HG03108 (cell line): ENCODE data around the gene SRD5A3.

Source experiments
- ATAC-seq: cut with Tn5 transposase; IDR thresholded peaks from one replicate; pipeline ENCODE4 v1.9.1; 2021; ENCODE audit warnings: moderate library complexity; ENCODE audit not compliant: unreplicated experiment

Gene SRD5A3

DNA sequence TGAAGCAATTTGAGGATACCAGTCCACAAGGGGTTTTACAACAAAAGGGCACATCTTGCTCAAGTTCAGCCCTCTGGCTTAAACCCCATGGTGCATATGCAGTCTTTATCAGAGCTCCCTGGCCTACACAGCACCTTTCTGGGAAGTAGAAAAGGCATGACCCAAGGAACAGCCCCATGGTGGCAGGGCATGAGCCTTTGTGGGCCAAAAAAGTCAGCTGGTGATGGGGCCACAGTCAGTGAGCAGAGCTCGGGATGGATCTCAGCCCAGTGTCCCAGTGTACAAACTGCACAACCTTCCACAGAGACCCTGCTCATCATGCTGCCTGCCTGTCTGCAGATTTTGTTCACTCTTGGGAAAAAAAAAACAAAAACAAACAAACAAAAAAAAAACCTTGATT lies 27.4 kb downstream of the SRD5A3 start:
- no peak for ATAC-seq

DNA sequence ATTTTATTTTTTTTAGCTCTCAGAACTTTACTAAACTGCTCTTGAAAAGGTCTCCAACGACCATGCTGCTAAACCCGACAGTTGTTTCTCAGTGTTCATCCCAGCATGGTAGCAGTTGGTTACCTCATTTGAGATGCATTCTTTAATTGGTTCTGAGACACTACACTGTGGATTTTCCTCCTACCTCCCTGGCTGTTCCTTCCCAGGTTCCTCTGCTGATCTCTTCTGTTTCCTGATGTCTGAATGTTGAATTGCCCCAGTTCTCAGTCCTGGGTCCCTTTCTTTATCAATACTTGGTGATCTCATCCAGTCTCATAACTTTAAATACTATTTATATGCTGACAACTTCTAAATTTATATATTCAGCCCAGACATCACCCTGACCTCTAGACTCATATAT lies 30.7 kb downstream of the SRD5A3 start:
- ATAC-seq: no peak

DNA sequence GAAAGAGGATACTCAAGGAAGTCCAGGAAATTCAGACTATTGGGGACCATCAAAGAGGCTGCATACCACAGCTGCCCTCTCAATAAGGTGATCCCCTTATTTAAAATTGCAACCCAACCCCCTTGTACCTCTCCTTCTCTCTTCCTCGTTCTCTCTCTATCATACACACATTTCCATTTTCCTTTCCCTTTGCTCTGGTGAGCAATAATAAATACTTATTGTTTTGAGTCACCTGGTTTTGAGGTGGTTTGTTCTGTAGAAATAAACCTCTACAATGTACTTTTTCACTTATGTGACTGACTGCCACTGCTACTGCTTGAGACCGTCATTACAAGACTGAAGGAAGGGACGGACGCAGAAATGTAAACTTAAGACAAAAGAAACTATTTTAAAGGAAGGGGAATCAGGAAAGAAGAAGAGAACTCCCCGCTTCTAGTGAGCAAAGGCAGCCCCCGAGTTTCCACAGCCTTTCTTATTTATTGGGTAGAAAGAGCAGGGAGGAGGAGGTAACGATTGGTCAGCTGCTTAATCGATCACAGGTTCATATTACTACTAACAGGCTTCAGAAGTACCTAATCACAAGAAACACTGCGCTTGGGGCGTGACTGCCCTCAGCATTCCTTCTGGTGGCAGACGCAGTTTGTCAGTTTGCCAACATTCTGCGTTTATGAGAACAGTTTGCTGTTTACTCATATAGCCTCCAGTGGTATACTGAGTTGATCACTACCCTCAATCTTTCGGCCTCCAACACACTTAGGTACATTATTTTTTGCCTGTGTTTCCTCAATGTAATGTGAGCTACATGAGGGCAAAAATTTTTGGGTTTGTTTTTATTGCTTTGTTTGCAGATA lies 32.8 kb downstream of the SRD5A3 start:
- ATAC-seq: no peak

DNA sequence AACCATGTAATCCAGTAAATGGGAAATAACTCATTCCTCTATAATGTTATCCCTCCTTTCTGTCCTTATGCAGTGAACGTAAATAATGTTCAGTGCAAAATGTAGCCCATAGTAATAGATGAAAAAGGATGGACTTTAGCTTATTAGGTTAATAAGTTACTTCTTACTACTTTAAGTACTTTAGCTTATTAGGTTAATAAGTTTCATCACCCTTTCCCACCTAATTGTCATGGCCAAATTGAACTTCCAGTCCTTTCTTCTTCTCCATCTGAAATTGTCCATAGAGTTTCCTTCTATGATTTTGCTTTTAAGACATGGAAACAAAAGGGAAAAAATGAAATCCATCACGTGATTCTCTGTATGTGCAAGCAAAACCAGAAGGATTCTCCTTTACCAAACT lies 34.5 kb downstream of the SRD5A3 start:
- no peak for ATAC-seq

DNA sequence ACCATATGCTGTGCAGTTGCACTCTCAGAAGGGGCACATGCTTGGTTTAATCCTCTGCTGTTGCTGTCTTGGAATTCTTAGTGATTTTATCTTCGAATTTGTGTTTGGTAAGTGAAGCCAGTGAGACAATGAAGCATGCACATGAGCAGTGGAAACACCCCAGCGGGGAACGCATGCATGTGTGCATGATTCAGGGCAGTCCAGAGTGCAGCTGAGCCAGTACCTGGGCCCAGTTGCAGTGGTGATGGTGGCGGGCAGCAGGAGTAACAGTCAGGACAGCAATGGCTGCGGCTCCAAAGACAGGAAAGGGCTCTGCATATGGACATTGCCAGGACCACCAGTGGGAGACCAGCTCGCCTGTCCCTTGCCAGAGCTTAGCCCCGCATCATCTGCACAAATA lies 35.5 kb downstream of the SRD5A3 start:
- no peak for ATAC-seq

DNA sequence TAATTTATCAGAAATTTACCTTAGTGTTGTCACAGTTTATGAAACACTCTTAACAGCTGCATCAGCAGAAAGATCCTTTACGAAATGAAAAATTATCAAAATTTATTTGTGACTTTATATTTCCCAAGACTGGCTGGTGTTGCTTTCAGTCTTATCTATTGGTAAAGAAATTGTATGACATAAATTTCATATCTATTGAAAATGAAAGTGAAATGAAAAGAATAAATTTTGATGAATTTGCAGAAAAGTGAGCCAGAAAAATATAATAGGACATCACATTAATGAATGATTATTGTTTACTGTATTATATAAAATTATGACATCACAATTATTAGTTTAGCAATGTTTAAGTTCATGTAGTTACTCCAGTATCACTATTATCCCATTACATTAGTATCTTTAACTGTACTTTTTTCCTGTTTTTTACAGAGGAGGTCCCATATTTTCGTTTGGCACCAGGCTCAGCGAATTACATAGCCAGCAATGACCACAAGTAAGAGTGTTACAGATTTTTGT lies 36.5 kb downstream of the SRD5A3 start:
- ATAC-seq: no peak

DNA sequence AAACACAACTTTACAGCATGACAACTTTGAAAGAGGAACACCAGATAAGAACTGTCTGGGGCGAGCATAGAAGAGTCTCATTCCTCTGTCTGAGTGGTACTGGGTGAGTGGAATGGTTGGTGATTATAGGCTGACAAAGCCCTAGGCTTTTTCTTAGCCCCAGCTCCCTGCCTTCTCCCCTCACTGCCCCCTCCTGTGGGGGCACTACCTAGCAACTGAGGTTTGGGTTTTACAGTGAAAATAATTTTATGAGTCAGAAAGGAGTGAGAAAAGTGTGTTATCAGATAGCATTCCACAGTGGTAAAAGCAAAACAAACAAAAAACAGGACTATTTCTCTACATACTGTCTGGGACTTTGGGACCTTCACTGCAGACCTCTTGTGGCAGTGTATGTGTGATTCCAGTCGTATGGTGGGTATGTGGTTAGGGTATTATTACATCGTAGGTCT lies 39.2 kb downstream of the SRD5A3 start:
- ATAC-seq: no peak

DNA sequence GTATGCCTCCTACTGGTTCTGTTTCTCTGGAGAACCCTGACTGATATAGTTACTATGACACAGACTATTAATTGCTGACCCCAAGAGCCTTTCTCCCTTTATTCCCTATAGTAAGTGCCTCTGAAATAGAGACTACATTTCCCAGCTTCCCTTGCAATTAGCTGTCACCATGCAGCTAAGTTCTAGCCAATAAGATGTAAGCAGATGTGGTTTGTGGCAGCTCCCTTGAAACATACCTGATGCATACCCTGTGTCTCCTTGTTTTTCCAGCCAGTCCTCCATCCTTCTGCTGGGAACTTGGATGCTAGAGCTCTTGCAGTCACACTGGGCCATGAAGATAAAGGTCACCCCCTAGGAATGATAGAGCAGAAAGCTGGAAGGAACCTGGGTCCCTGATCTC lies 40.0 kb downstream of the SRD5A3 start:
- no peak for ATAC-seq

DNA sequence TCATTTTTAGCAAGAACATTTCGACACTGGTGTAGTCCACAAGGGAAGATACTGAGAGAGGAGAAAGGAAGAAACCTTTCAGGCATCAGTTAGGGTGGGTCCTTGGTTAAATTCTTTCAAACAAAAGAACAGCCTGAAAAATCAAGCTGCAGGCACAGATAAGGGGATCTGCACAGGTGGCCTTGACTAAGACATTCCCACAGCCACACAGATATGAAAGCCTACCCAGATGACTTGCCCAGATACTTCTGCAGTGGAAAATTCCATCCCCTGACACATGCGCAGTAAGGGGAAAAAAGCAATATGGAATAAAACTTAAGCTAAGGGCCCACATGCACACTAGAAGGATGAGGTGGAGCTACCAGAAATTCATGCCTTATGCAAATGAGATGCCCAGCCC lies 40.8 kb downstream of the SRD5A3 start:
- no peak for ATAC-seq

DNA sequence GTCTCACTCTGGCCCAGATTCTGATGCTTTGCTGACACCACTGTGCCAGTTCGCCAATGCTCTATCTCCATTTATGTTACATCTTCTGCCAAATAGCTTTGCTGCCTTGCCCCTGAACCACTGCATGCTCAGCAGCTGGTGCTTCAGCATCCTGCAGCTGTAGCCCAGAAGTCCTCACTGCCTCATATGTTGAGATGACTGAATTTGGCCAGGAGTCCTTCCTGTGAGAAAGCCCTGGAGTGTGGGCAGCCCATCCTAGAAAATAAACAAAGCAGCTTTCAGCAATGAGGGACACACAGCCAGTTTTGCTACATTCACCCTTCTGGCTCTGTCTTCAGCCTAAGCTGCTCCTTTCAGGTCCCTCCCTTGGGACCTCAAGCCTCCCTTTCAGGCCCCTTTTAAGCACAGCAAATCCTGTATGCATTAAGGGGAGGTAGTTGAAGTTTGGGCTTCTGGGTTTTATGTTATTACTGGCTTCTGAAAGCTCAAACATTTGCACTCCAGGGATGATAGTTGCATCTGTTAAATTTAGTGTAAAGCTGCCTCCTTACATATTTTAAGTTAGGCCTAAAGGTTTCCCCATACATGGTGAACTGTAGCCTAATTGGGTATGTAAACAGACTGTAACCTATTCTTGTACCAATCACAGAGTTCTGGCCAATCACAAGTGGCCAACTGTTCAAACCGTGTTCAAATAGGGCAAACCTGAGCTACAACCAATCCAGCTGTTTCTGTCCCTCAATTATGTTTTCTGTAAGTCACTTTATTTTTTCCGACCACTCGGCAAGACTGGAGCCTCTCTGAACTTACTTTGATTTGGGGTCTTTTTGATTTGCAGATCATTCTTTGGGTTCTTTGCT lies 47.6 kb downstream of the SRD5A3 start:
- ATAC-seq: no peak

DNA sequence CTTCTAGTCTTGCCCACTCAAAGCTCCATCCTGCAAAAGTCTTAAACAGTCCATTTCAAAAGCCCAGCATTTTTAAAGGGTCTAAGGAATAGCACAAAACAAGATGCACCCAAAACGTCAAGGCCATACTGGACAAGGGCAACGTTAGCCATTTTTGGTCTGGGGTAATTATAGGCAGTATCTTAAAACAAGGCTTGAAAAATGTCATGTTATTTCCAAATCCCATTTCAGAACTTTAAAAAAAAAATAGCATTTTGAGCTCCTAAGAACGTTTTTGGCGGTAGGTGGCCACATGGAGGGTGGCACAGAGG lies 49.1 kb downstream of the SRD5A3 start:
- ATAC-seq: no peak

DNA sequence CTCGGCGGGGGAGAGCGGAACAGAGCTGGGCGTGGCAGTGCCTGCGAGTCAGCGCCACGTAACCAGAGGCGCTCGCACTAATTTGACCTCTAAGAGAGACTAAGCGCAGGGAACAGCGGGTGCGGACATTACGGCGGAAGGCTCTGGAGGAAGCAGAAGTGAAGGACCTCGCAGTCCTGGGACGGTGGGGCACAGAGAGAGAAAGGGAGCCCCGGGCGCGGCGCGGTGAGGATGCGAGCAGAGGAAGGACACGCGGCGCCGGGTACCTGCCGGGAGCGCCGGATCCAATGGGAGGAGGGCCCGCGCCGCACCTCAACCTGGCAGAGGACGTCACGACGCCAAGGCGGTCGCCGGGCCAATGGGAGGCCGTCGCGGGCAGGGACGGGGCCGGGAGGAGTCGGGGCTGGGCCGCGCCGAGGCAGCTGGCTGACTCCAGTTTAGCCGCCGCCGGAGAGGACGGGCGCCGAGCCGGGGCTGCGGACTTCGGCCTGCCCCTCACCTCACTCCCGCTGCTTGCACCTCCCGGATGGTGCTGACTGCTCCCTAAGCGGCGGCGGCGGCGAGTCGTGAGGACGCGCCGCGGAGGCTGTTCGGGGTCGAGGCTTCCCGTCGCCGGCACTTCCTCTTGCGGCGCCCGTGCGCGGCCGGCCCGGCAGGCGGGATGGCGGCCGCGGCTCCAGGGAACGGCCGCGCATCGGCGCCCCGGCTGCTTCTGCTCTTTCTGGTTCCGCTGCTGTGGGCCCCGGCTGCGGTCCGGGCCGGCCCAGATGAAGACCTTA lies 49.7 kb downstream of the SRD5A3 start, which contains the start of gene TMEM165:
TSS of gene TMEM165 (plus strand) at position 429 of the 779 bp plus-strand sequence. CDS start at position 662, 233 bp downstream.
- ATAC-seq: peak; percentile 89

DNA sequence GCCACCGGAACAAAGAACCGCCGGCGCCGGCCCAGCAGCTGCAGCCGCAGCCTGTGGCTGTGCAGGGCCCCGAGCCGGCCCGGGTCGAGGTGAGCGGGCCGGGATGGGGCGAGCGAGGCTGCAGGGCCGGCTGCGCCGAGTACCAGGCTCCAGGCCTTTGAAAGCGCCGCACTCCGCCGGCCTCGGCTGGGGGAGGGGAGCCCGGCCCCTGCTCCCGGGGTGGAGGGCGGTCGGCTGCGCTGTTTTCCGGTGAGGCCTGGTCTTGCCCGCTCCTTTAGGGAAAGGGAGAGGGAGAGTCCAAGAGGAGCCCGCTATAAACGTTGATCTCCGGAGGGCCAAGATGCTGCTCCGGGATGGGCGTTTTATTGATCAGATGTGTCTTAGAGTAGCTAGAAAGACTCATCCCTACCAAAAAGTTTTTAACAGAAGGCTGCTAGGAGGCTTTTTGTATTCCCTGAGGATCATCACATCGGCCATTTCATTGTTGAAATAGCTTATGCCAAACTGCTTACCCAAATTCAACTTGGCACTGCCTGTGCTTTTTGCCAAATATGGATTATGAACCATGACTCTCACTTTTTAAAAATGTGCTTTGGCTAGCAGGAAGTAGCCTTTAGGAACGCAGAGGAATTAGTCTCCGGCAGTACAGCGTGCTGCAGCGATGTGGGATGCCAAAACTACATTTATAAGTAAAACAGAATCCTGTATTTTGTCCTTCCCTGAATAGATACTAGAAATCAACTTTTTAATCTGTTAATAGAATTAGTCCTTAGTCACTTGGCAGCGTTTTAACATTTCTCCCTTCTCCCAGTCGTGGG lies 50.5 kb downstream of the SRD5A3 start:
- ATAC-seq: peak; percentile 18

DNA sequence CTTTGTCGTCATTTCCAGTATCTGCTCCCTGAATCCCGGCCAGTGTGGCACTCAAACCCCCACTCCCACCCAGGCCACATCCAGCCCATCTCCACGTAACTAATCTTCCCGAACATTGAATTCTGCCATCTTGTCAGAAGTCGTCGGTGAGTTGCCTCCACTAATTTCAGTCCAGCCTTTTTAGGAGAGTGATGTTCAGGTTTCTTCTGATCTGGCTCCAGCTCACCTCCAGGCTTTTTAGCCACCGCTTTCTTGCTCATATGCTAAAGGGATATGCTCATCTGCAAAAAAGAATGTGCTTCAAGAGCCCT lies 51.0 kb downstream of the SRD5A3 start:
- ATAC-seq: no peak

DNA sequence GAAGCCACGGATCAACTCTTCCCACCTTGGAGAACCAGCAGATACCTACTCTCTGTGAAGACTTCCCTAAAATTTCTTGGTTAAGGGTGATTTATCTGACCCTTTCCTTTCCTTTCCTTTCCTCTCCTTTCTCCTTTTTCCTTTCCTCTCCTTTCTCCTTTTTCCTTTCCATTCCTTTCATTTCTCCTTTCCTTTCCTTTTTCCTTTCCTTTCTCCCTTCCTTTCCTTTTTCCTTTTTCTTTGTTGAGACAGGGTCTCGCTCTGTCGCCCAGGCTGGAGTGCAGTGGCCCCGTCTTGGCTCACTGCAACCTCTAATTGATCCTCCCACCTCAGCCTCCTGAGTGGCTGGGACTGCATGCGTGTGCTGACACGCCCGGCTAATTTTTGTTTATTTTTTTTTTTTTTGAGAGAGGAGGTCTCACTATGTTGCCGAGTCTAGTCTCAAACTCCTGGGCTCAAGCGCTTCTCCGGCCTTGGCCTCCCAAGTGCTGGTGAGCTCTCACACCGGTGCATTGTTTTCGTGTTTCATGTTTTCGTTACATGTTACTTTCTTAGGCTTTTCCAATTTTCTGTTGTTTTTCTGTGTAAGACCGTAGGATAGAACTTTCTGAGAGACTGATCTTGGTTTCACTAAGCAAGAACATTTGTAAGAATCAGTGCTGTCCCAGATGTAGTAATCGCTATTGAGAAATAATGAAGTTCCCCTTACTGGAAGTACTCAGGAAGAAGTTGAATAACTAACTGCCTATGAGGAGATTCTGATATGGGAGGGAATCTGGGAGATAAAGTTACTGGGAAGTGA lies 51.7 kb downstream of the SRD5A3 start:
- ATAC-seq: no peak

DNA sequence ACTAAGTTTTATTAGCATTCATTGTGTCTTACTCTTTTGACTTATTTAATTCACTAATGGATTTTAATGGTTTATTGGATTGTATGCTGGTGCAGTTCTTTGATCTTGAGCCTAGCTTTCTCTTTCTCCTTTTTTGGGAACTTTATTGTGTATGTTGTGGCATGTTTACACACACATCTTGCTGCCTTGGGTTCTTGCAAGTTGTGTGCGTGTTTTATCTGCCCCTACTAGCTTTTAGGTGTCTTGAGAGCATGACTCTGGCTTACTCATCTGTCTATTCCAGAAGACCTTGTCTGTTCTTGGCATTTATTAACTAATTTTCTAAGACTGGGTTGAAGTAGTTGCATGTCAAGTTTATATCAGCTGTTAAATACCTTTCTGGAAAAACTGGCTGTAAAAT lies 52.4 kb downstream of the SRD5A3 start:
- ATAC-seq: no peak

DNA sequence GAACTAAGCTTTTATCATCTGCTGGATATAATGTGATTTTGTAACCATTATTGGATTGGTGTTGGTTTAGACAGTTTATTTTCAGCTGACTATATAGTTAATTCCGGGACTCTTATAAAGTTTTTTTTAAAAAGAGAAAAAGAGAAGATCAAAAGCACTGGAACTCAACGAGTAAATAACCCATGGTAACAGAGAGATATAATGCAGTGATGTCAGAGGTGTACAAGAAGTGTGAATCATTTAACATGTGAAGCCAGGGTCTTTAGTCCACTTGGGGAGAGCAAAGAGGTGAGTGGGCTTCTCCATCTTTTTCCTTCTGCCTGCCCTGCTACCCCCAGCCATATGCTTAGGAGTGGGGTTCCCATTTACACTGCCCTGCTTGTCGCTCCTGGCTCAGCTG lies 52.9 kb downstream of the SRD5A3 start:
- no peak for ATAC-seq

DNA sequence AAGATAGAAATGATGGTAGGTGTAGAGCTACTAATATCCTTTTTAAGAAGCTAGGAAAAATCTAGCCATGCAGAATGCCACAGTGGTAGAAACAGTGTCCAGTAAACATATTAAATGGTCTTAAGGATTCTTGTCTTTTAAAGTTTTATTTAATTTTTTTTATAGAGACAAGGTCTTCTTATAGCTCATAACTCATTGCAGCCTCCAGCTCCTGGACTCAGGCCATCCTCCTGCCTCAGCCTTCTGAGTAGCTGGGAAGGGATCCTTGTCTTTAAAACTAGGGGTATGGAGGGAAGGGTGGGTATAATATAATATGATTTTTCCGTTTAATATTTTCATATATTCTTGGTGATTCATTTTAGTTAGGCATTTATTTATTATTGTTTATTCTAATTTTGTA lies 53.5 kb downstream of the SRD5A3 start:
- ATAC-seq: no peak

DNA sequence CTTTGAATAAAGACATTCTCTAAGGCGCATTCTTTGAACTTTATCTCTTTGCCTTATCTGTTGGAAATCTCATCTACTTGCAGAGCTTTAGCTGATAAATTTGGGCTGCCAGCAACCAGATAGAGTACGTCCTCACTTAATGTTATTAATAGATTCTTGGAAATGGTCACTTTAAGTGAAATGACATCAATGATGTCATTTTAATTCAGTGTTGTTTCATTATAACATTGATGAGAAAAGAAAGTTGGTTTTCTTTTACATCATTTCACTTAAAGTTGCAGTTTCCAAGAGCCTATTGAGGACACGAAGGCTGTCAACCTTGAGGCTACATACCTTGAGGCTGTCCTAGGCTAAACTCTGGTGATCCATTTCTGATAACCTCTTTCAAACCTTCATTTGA lies 59.0 kb downstream of the SRD5A3 start:
- no peak for ATAC-seq

DNA sequence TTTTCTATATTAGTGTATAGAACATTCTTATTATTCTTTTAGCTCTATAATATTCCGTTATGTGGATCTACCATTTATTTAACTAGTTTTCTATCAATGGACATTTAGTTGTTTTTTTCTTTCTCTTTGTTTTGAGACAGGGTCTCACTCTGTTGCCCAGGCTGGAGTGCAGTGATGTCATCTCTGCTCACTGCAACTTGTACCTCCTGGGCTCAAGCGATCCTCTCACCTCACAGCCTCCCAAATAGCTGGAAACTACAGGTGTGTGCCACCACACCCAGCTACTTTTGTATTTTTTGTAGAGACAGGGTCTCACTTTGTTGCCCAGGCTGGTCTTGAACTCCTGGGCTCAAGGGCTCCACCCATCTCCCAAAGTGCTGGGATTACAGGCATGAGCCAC lies 60.5 kb downstream of the SRD5A3 start:
- no peak for ATAC-seq
